MM.1S (cell line): ENCODE measurements around the gene GRM1.
A peak's percentile ranks its signal among the peaks of the same experiment; 100 is the strongest.

ENCODE experiments used
- DNase-seq: peaks from one replicate; pipeline ENCODE4 v3.0.0-alpha.2; 2015
- H2AFZ ChIP-seq: fragments of 300-600 bp; sonication (generic); 2 replicates; pipeline ENCODE4 v1.6.0; 2016; ENCODE audit warnings: antibody characterized with exemption, low read length
- H3F3A ChIP-seq: fragments of 300-600 bp; sonication (generic); 2 replicates; pipeline ENCODE4 v1.6.1; 2016; ENCODE audit warnings: mild to moderate bottlenecking, antibody characterized with exemption, low read length, moderate library complexity, mixed read lengths; ENCODE audit not compliant: insufficient read depth
- H3K27ac ChIP-seq: fragments of 300-600 bp; sonication (generic); 2 replicates; pipeline ENCODE4 v1.5.1; 2016; ENCODE audit warnings: mild to moderate bottlenecking, low read length
- H3K27me3 ChIP-seq: fragments of 300-600 bp; sonication (generic); replicated peaks from 2 replicates; pipeline ENCODE4 v1.6.0; 2016; ENCODE audit warnings: low read length; ENCODE audit not compliant: insufficient read depth
- H3K36me3 ChIP-seq: fragments of 300-600 bp; sonication (generic); replicated peaks from 2 replicates; pipeline ENCODE4 v1.6.1; 2016; ENCODE audit warnings: mild to moderate bottlenecking, low read length, mixed read lengths; ENCODE audit not compliant: insufficient read depth
- H3K4me1 ChIP-seq: fragments of 300-600 bp; sonication (generic); 2 replicates; pipeline ENCODE4 v1.6.1; 2016; ENCODE audit warnings: low read length, mixed read lengths
- H3K4me2 ChIP-seq: fragments of 300-600 bp; sonication (generic); 2 replicates; pipeline ENCODE4 v1.6.0; 2016; ENCODE audit warnings: low read depth, low read length
- H3K4me3 ChIP-seq: fragments of 300-600 bp; sonication (generic); 2 replicates; pipeline ENCODE4 v1.5.1; 2016; ENCODE audit warnings: low read length, mixed read lengths
- H3K79me2 ChIP-seq: fragments of 300-600 bp; sonication (generic); 2 replicates; pipeline ENCODE4 v1.6.1; 2016; ENCODE audit warnings: mixed run types, low read length, mixed read lengths
- H3K9ac ChIP-seq: fragments of 300-600 bp; sonication (generic); 2 replicates; pipeline ENCODE4 v1.6.1; 2016; ENCODE audit warnings: low read length, mixed read lengths
- H3K9me2 ChIP-seq: fragments of 300-600 bp; sonication (generic); replicated peaks from 2 replicates; pipeline ENCODE4 v1.6.1; 2016; ENCODE audit warnings: mild to moderate bottlenecking, low read length, mixed read lengths; ENCODE audit not compliant: insufficient read depth
- H3K9me3 ChIP-seq: fragments of 300-600 bp; sonication (generic); replicated peaks from 2 replicates; pipeline ENCODE4 v1.6.1; 2016; ENCODE audit warnings: mild to moderate bottlenecking, low read length, mixed read lengths; ENCODE audit not compliant: insufficient read depth
- H4K20me1 ChIP-seq: fragments of 300-600 bp; sonication (generic); 2 replicates; pipeline ENCODE4 v1.6.1; 2016; ENCODE audit warnings: mild to moderate bottlenecking, low read length, moderate library complexity, mixed read lengths; ENCODE audit not compliant: insufficient read depth
- CTCF ChIP-seq: fragments of 300-600 bp; sonication (generic); IDR thresholded peaks from 2 replicates; pipeline ENCODE4 v1.5.1; 2016; ENCODE audit warnings: antibody characterized with exemption, low read length, mixed read lengths
- EZH2 ChIP-seq: fragments of 300-600 bp; sonication (generic); optimal IDR thresholded peaks from 2 replicates; pipeline ENCODE3; 2017; ENCODE audit warnings: low read depth, mild to moderate bottlenecking, antibody characterized with exemption, low read length, mixed read lengths
- EZH2phosphoT487 ChIP-seq: fragments of 300-600 bp; sonication (generic); IDR thresholded peaks from 2 replicates; pipeline ENCODE4 v1.6.1; 2018; ENCODE audit warnings: antibody characterized with exemption, low read length

GRM1 gene

DNA sequence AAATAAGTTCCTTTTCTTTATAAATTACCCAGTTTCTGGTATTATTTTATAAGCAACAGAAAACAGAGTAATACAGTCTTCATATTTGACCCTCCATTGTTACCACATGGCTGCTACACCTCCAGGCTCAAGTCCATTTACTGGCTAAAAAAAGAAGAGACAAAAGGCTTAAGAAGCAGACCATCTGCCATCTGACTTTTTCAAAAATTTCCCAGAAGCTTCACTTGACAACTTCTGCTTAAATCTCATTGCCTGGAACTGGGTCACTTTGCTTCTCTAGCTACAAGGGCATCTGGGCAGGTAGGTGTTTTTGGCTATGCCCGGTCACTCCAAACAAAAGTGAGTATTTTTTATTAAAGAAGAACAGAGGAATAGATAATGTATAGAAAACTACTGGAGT, 118.0 kb downstream of the GRM1 start:
- H4K20me1 ChIP-seq, result no peaks in the 10 kb centered on the region
- H3K4me2 ChIP-seq, result no peak overlapping the region
- no peak overlapping the region for H2AFZ ChIP-seq
- no peaks in the 10 kb centered on the region for H3K4me1 ChIP-seq
- H3F3A ChIP-seq, result no peaks in the 10 kb centered on the region
- H3K9ac ChIP-seq, result no peak overlapping the region
- no peaks in the 10 kb centered on the region for H3K27me3 ChIP-seq
- no peak for TF ChIP-seq EZH2phosphoT487
- TF ChIP-seq CTCF, result no peak
- no peak for TF ChIP-seq EZH2
- no peaks in the 10 kb centered on the region for H3K9me3 ChIP-seq
- H3K79me2 ChIP-seq, result no peaks in the 10 kb centered on the region
- H3K9me2 ChIP-seq, result no peaks in the 10 kb centered on the region
- no peak for DNase-seq
- no peak overlapping the region for H3K27ac ChIP-seq
- no peak overlapping the region for H3K4me3 ChIP-seq
- no peaks in the 10 kb centered on the region for H3K36me3 ChIP-seq

- no peak for TF ChIP-seq EZH2phosphoT487
- TF ChIP-seq CTCF, result no peak
- TF ChIP-seq EZH2, result no peak
- no peak overlapping the region for H2AFZ ChIP-seq
- H3K4me2 ChIP-seq, result no peak overlapping the region
- H3K9me3 ChIP-seq, result no peaks in the 10 kb centered on the region
- no peaks in the 10 kb centered on the region for H3K36me3 ChIP-seq
- H3K79me2 ChIP-seq, result no peaks in the 10 kb centered on the region
- H3K4me1 ChIP-seq, result peaks cover 5% of the 10 kb centered on the region; the same call in 1 of the 2 replicates
- no peak overlapping the region for H3K27ac ChIP-seq
- no peaks in the 10 kb centered on the region for H4K20me1 ChIP-seq
- H3F3A ChIP-seq, result no peaks in the 10 kb centered on the region; the same call in 1 of the 2 replicates
- no peak overlapping the region for H3K4me3 ChIP-seq
- no peak for DNase-seq
- H3K9me2 ChIP-seq, result no peaks in the 10 kb centered on the region
- H3K27me3 ChIP-seq, result no peaks in the 10 kb centered on the region
- no peak overlapping the region for H3K9ac ChIP-seq
Measured at GRCh38 chr6:146149770-146150169, 120.9 kb downstream of the GRM1 start.

DNA sequence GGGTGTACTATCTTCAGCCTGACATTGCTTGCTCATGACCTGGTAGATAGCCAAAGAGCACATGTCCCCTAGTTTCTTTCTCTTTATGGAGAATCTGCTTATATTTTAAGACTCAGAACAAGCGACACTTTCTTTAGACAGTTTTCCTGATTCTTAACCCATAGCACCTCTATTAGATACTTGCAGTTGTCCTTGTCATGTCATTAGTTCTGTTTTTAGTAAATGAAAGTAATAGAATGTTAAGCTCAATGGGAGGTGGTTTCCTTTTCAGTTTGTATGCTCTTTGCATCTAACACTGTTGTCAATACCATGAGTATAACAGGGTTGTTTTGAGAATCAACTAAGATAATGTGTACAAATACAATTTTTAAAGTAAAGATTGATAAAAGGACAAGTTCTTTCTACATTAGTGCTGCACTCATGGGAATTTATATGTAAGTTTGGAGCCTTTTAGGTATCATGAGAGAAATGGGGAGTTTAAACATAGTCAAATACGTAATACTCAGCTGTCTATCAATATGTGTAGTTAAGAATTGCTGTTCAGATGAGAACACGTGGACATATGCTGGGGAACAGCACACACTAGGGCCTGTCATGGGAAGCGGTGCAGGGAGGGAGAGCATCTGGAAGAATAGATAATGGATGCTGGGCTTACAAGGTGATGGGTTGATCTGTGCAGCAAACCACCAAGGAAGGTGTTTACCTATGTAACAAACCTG, 124.3 kb downstream of the GRM1 start:
- no peaks in the 10 kb centered on the region for H3K27me3 ChIP-seq
- no peaks in the 10 kb centered on the region for H3K79me2 ChIP-seq
- H2AFZ ChIP-seq, result peak overlapping the region; percentile 45; the same call in 1 of the 2 replicates
- H3K9ac ChIP-seq, result 0 out of 2 replicates have a peak overlapping the region, but pooled peaks have one; percentile 1
- no peak for TF ChIP-seq EZH2phosphoT487
- TF ChIP-seq EZH2, result no peak
- no peak for TF ChIP-seq CTCF
- H3K9me3 ChIP-seq, result no peaks in the 10 kb centered on the region
- peak overlapping the region; percentile 54; the same call in 1 of the 2 replicates for H3K27ac ChIP-seq
- no peak overlapping the region; the same call in 1 of the 2 replicates for H3K4me3 ChIP-seq
- H3K4me2 ChIP-seq, result peak overlapping the region; percentile 66
- H3F3A ChIP-seq, result no peaks in the 10 kb centered on the region; the same call in 1 of the 2 replicates
- DNase-seq, result peak; percentile 40
- peaks cover 5% of the 10 kb centered on the region; the same call in 1 of the 2 replicates for H3K4me1 ChIP-seq
- H3K36me3 ChIP-seq, result no peaks in the 10 kb centered on the region
- no peaks in the 10 kb centered on the region for H4K20me1 ChIP-seq
- no peaks in the 10 kb centered on the region for H3K9me2 ChIP-seq
